HL-60/S4 treated with phorbol 12-myristate 13-acetate at 8.2 ng/mL for 4 days and 3 days (cell line): ENCODE measurements around the gene NFKBIA.
"Not testable (repeated sequence)": the region's sequence is repeated elsewhere in the genome, so short reads cannot be mapped to it uniquely, and the experiment has no call there.

Experiments used
- in situ Hi-C: fragments of 300-500 bp; cut with MboI; formaldehyde crosslinking; loops from 2 replicates; pipeline ENCODE4 v1.15.0; 2022; ENCODE audit warnings: low sequenced_read_pairs

NFKBIA gene

DNA sequence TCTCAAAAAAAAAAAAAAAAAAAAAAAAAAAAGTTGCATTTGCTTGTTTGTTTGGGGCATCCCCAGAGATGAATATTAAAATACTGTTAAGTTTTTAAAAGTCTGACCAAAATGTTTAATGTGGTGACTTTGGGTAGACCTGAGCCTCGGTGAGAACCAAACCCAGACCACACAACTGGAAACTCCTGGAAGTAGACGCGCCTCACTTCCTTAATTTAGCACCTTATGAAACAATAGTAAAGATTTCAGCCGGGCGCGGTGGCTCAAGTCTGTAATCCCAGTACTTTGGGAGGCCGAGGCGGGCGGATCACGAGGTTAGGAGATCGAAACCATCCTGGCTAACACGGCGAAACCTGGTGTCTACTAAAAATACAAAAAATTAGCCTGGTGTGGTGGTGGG, 9.3 kb downstream of the NFKBIA start:
- in situ Hi-C loops = loop anchor here (10.0 kb wide), 1 partner anchor 90 kb away; no protein-coding TSS in a partner anchor

GRCh38 chr14:35394326-35395013, 10.1 kb downstream of the NFKBIA start:
- in situ Hi-C loops = loop anchor here (10.0 kb wide), 1 partner anchor 90 kb away; no protein-coding TSS in a partner anchor

GRCh38 chr14:35393826-35394225, 10.7 kb downstream of the NFKBIA start:
- in situ Hi-C loops = loop anchor here (10.0 kb wide), 1 partner anchor 89 kb away; no protein-coding TSS in a partner anchor

DNA sequence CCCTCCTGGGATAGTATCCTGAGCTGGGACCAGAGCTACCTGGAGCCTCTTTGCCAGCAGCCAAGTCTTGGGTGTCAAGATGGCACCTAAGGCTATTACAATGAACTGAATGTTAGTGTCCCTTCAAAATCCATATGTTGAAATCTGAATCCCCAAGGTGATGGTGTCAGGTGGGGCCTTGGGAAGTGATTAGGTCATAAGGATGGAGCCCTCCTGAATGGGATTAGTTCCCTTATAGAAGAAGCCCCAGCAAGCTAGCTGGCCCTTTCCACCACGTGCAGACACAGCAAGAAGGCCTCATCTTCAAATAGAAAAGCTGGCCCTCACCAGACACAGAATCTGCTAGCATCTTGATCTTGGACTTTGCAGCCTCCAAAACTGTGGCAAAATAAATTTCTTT, 12.4 kb downstream of the NFKBIA start:
- in situ Hi-C loops = loop anchor here (10.0 kb wide), 1 partner anchor 87 kb away; no protein-coding TSS in a partner anchor

DNA sequence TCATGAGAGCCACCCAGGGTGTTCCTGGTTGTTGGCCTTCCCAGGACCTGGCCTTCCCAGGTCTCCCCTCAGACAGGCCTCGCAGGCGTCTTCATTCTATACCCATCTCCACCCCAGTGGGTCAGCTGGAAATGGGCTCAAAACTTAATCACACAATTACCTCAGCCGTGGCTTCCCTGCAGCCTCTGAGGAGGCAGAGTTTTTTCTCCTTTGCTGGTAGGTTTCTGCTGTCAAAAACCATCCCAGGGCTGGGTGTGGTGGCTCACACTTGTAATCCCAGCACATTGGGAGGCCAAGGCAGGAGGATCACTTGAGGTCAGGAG, 13.2 kb downstream of the NFKBIA start:
- in situ Hi-C loops = loop anchor here (10.0 kb wide), 1 partner anchor 87 kb away; no protein-coding TSS in a partner anchor

DNA sequence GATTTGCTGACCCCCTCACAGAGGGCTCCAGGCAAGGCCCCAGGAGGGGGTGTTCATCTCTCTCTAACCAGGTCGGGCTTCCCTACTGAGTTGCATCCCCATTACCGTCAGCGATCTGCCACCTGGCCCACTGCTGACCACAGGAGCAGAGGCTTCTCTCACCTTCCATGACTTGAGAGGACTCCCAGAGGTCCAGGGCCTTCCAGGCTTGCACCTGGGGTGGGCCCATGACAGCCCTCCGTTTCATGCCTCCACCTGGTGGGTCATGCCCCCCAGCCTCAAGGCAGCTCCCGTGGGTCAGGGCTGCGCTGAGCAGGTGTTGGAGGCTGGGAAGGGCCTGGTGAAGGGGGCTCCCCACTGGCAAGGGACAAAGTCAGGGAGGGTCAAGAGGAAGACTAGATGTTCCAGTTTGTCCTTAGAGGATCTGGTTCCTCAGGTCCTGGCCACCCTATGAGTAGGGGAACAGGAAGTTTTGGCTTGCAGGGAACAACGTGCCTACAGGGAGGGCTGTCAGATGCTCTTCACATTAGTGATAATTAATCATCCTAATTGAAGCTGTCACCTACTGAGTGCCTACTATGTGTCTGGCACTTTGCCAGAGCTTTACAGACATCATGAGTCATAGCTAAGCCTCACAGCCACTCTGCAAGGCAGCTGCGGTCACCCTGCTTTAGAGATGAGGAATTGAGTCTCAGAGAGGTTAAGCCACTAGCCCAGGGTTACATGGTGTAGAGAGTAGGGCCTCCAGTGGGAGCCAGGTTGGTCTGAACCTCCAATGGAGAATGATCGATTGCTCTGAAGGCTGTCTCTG, 13.8 kb downstream of the NFKBIA start:
- in situ Hi-C loops = loop anchor here (10.0 kb wide), 1 partner anchor 86 kb away; no protein-coding TSS in a partner anchor

DNA sequence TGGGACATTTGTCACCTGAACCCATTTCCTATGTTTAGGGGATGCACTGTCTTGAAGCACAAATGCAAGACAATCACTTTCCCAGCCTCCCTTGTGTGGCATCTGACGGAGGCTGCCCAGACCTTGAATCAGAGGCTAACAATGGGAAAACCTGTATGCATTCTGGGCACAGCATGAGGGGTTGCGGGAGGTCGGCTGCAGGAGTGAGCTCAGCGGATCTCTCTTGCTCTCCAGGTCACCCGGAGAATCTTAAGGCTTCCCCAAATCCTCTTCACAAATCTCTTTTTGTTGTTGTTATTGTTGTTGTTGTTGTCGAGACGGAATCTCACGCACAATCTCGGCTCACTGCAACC, 15.3 kb downstream of the NFKBIA start:
- in situ Hi-C loops = no loop called here

GRCh38 chr14:35388656-35389314, 15.8 kb downstream of the NFKBIA start:
- in situ Hi-C loops = no loop called here

- in situ Hi-C loops = no loop called here
Observed at GRCh38 chr14:35387713-35388579, 16.6 kb downstream of the NFKBIA start.

GRCh38 chr14:35387219-35387618, 17.3 kb downstream of the NFKBIA start:
- in situ Hi-C loops = no loop called here

DNA sequence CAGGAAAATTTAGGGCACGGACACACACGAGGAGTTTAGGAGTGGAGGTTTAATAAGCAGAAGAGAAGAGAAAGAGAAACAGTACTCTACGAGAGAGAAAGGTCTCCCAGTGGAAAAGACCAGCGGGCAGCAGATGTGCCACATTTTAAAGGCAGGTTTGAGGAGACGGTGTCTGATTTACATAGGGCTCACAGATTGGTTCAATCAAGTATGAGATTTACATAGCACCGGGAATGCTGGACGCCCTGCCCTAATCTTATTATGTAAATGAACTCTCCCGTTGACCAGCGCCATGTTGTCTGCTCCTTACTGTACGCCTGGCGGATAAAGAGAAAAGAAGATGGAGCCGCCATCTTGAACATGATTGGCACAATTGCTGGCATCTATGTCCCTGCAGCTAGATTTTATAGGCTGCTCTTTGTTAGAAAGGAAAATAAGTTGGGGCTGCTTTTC, 17.9 kb downstream of the NFKBIA start:
- in situ Hi-C loops = no loop called here

GRCh38 chr14:35385042-35385839, 19.3 kb downstream of the NFKBIA start:
- in situ Hi-C loops = no loop called here

- in situ Hi-C loops = no loop called here
Observed at GRCh38 chr14:35384455-35385041, 20.0 kb downstream of the NFKBIA start.

GRCh38 chr14:35383569-35384454, 20.7 kb downstream of the NFKBIA start:
- in situ Hi-C loops = no loop called here

- in situ Hi-C loops = no loop called here
Observed at GRCh38 chr14:35380794-35381193, 23.8 kb downstream of the NFKBIA start.

- in situ Hi-C loops = not testable (repeated sequence)
Observed at GRCh38 chr14:35379234-35379933, 25.2 kb downstream of the NFKBIA start.

GRCh38 chr14:35378425-35379233, 25.9 kb downstream of the NFKBIA start:
- in situ Hi-C loops = no loop called here
